ENCODE results near the gene CSNK1A1.
"Not testable (repeated sequence)": the region's sequence is repeated elsewhere in the genome, so short reads cannot be mapped to it uniquely, and the experiment has no call there.

The CSNK1A1 gene

DNA sequence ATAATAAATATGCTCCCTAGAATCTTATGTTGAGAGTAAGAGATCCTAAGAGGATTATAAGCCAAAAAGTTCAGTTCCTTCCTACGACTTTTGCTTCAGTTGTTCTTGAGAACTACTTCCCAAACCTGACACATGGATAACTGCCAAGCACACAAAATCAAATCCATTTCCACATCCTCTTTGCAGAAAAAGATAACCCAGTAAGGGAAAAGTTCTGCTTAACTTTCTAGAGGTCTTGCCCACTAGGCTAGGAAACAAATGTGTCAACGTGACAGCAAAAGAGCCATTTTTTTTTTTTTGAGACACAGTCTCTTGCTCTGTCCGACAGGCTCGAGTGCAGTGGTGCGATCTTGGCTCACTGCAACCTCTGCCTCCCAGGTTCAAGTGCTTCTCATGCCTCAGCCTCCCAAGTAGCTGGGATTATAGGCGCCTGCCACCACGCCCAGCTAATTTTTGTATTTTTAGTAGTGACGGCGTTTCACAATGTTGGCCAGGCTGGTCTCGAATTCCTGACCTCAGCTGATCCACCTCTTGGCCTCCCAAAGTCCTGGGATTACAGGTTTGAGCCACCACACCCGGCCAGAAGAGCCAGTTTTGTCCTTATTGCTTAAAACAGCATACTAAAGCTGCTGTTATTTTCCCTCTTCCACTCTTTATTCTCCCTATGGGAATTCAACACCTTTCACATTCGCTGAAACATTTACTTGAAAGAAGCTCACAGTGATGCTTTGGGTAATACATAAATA, 24.2 kb downstream of the CSNK1A1 start:
- no peak for DNase-seq

DNA sequence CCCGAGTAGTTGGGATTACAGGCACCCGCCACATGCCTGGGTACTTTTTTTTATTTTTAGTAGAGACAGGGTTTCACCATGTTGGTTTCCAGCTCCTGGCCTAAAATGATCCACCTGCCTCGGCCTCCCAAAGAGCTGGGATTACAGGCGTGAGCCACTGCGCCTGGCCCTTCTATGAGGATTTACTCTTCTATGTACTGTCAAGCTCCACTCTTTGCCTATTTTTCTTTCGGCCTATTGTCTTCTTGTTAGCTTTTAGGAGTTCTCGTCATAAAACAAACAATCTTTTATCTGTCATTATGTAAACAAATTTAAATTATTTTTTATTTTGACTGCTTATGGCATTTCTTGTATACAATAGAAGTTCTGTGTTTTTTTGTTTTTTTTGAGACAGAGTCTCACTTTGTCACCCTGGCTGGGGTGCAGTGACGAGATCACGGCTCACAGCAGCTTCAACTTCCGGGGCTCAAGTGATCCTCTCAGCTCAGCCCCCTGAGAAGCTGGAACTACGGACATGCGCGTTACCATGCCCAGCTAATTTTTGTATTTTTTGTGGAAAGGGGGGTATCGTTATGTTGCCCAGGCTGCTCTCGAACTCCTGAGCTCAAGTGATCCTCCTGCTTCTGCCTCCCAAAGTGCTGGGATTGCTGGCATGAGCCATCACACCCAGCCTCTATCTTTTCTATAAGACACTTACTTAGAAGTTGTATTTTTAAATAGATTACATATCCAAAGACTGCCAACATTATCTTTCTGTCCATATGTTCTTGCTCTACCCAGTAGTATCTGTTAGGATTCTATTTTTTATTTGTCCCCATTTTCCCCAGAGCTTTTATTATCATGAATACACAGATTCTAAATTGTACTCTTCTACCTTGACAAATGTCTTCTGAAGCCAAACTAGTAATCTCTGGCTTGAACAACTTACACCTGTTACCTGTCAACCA, 29.2 kb downstream of the CSNK1A1 start:
- no peak for DNase-seq

DNA sequence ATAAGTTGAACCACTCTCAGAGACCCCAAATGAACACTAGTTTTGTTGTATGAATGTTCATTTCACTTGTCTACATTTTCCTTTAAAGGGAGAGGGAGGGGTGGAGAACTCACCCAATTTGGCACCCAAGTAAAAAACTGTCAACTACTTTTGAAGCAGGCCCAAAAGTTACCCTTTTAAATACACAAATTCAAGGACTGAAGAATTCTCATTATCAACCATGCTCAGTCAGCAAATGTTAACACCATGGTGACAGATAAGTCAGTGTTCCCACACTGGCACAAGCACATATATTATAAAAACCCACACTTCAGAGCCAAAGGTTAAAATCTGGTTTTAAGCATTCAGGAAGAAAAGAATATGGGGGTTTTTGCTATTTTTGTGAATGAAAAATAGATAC, 31.6 kb downstream of the CSNK1A1 start:
- no peak for DNase-seq

DNA sequence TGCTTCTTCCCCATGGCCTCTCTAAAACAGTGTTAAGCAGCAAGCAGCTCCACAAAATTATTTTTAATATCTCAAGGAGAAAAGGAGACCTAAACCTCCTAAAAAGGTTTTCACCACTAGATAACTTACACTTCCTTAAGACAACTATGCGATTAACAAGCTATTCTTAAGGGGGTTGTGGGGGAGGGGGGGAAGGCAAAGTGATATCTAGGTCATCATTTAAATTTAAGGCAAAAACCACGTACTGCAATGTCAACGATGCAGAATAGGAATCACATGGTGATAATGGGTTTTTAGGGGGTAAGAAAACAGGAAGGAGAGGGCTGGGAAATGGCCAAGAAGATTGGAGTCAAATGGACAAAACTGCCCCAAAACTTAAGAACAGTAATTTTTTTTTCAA, 32.6 kb downstream of the CSNK1A1 start:
- DNase-seq = no peak

DNA sequence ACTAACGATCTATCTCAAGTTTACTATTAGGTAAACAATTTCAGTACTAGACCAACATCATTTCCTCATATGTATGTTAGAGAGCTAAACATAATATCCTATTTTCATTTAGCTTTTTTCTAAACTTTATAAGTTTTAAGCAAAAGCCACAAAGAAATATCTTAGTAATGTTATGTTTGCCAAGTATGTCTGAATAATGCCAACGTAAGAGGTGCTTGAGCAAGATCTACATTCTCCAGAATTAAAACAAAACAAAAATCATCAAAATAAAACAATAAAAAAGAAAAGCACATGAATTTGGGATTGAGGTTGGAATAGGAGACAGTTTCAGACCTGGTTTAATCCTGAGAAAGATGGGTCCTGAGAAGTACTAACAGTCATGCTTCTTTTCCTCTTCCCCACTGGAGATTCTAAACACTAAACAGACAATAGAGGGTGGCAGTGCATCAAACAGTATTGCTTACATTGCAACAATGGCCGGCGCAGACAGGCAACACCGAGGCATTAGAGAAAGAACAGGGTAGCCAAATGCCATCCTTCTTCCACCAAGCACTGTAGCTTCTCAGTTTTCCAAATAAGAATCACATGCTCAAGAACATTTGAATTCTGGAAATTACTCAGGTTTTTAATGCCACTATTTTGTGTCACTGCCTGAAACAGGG, 33.6 kb downstream of the CSNK1A1 start:
- peak in 1 of 2 experiments; percentile 36 for DNase-seq

DNA sequence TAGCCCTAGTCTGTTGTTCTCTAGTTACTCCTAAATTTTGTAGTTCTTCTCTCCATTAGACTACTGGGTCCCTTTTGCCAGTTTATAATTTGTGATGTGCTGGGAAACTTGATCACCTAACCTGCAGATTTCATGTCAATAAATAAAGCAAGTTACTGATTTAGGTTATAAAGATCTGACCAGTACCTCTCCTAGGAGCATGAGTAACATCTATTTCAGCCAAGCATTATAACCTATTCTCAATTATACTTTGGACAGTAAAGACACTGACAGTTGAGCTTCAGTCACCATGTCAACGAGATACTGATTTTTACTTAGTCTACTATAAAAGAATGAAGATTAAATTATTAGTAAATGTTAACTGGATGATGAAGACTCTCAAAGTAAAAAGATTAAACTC, 36.7 kb downstream of the CSNK1A1 start:
- no peak for DNase-seq

DNA sequence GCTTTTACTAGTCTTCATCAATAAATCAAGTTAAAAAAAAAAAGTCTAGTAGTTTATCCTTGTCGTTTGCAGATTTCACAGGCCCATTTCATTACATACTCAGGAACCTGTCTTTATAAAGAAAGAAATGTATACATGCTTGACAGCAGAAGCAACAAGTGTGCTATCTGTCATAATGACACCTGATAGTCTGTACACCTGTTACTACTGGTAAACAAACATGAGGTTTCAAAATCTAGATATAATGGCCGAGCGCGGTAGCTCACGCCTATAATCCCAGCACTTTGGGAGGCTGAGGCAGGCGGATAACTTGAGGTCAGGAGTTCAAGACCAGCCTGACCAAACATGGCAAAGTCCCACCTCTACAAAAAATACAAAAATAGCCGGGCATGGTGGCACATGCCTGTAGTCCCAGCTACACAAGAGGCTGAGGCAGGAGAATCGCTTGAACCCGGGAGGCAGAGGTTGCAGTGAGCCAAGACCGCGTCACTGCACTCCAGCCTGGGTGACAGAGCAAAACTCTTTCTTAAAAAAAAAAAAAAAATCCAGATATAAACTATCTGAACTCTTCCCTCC, 37.8 kb downstream of the CSNK1A1 start:
- not testable (repeated sequence) for DNase-seq

DNA sequence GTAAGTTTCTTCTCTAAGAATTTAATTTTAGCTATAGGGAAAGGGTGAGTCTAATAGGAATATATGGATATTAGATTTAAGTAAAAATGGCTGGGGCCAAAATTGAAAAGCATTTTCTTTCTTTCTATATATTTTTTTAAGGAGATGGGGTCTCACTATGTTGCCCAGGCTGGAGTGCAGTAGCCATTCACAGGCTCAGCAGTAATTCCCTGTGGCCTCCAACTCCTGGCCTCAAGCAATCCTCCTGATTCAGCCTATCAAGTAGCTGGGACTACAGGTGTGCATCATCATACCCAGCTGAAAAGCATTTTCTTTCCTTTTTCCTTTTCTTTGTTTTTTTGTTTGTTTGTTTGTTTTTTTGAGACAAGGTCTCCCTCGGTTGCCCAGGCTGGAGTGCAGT, 41.1 kb downstream of the CSNK1A1 start:
- DNase-seq = no peak

DNA sequence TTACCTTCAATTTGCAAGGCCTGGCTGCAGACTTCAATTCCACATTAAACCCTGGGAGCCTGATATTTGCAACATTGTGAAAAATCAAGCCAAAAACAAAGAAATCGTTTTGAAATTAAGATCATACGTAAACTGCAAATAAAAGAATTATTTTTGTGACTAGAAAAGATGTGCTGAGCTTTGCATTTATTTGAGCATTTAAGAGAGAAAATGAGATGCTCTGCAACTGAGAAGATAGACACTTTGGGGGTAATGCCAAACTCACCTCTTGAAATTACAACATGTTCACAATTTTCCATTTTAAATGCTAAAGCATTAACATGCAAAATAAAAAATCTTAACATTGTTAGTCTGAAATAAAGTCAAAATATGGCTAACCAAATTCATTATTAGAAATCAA, 46.6 kb downstream of the CSNK1A1 start:
- no peak for DNase-seq

DNA sequence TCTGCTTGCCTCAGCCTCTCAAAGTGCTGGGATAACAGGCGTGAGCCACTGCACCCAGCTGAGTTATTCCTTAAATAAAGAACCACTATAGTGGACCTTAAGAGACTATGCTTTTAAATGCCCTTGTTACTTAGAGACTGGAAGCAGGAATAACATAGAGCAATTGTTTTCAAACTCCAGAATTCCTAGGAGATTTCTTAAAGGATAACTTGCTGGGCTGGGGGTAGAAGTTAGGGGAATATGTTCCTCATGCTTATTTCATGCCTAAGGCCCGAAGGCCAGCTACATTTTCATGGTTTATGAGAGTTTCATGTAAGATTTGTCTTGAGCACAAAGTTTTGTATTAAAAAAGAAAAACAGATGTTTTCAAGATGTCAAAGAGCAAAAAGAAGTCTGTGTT, 48.2 kb downstream of the CSNK1A1 start:
- DNase-seq = no peak

DNA sequence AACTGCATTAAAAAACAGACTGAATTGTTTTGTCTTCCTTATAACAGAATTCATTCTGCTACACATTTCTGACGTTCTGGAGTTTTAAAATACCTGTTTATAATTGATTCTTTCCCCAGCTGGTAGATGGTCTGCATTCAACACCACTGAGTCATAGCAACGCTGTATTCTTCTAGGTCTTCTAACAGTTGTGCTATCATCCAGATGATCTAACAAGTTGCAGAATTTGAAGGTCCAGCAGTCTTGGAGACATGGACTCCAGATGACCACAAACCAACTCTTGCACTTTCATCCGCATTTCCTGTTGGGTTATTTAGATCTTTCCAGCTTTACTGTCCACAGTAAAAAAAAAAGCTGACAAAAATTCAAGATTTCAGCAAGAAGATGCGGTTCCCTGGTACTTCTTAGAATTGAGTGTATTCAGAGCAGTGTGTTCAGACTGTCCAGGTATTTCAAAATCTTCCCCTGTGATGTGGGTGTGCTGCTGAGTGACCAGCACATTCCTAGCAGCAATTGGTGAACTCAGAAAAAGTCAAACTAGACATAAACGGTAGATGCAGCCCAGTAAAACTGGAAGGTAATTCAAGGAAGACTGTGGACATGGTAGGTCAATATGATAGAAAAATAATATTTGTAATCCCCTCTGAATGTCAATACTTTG, 50.2 kb downstream of the CSNK1A1 start:
- no peak for DNase-seq

DNA sequence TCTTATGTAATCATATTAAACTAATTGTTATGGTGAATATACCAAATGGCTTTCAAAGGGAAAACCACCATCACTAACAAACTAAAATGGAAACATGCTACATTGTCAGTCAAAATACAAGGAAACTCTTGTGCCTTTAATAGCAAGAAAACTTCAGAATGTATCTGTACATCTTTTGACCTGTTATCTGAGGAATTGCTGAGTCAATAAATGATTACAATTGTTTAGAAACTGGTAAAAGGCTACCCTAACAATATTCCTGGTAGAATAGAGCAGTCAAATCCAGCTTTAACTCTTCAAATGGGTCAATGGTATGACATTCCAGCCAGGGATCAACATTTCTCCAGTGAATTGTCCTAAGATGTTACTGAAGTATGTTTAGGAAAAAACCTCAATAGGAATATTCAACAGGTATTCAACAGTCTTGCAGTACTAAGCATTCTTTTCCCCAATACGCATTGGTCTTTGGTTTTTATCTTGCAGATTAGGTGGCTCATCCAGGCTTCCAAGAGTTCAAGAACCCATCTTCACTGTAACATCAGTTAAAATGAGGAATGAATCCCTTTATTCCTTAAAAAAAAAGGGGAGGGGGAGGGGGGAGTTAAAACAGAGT, 52.4 kb downstream of the CSNK1A1 start:
- DNase-seq = no peak

DNA sequence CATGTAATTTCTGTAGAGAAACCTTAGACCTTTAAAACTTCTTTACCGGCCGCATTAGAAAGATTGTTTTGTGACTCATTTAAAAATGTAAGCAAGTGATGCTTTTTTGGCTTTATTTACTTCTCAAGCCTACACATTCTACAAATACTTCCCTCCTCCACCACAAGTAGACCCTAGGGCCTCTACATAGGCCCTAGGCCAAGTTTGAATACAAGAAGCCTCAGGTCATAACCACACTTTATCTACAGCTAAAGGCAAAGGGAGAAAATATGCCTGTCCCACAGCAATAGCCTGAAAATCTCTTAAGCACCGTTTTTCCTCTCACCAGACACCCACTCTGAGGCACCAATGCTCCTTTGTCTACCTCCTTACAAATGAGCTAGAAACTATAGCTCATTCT, 53.9 kb downstream of the CSNK1A1 start:
- DNase-seq = no peak

DNA sequence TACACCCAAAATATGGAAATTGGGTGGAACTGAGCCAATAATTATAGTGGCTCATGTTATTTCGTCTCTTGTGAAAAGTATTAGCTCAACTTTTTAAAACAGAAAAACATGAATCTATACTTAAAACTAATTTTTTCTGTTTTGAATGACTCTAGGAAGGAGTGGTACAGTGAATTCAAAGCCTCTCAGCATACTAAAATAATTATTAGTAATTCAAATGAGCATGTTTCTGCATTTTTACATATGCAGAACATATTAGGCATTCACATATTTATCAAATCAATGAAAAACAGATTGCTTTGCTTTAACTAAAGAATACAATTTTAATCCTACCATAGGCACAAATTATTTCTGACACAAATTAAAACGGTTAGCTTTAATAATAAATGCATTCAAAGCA, 54.3 kb downstream of the CSNK1A1 start:
- DNase-seq = no peak

DNA sequence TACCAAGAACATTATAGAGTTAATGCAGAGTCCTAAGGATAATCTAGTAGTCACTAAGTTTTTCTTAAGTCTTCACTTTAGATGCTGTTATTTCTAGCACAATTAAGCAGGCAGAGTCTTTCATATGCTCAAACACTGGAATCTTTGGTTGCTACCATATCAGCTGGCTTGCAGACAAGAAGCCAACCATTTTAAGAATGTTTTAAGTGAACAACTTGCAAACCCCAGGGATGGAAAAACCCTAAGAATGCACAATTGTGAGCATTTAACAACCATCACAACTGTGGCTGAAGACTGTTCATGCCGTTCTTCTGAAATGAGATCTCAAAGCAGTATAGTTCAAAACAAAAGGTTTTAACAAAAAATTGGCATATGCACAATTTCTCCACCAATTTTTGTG, 55.1 kb downstream of the CSNK1A1 start:
- no peak for DNase-seq

DNA sequence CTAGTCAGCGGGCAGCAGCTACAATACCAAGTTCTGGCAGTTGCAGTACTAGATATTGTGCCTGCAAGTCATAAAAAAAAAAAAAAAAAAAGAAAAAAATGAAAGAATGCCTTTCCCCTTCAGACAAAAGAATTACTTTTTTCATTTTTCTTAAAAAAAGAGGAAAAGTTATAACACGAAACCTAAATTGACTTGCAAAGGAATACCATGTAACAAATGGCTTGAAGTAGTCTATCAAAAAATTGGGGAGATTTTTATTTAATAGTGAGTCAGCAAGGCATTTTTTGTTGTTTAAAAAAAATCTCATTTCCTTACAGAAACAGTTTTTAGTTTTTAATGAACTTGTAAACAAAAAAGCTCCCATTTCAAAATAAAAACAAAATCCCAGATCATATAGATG, 55.6 kb downstream of the CSNK1A1 start:
- DNase-seq = no peak

DNA sequence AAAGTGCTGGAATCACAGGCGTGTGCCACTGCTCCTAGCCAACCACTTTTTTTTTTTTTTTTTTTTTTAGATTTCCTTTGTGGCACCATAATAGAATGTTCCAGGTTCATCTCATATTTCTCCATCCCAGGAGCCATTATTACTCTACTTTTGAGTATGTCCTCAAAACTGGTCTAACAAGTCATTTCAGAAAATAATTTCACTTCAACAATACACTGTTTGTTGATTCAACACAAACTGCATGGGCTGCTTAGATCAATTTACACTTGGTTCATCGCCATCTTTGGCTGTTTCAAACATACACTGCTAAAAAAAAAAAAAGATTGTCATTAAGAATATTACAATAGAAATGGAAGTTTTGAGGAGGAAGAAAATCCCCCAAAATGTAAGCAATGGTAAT, 57.9 kb downstream of the CSNK1A1 start:
- DNase-seq = no peak

DNA sequence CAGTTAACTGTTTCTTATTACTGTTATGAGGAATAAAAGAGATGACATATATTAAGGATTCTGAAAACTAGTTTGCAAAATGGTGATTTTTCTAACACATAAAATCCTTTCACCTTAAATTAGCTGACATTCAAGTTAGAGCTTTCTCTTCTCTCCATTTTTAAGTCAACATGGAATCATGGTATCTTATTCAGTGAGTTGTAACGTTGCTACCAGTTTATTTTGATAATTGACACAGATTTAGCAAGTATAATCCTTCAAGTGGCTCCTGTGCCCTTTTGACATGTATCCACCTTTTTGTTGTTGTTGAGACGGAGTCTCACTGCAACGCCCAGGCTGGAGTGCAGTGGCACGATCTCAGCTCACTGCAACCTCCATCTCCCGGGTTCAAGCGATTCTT, 58.5 kb downstream of the CSNK1A1 start:
- no peak for DNase-seq

DNA sequence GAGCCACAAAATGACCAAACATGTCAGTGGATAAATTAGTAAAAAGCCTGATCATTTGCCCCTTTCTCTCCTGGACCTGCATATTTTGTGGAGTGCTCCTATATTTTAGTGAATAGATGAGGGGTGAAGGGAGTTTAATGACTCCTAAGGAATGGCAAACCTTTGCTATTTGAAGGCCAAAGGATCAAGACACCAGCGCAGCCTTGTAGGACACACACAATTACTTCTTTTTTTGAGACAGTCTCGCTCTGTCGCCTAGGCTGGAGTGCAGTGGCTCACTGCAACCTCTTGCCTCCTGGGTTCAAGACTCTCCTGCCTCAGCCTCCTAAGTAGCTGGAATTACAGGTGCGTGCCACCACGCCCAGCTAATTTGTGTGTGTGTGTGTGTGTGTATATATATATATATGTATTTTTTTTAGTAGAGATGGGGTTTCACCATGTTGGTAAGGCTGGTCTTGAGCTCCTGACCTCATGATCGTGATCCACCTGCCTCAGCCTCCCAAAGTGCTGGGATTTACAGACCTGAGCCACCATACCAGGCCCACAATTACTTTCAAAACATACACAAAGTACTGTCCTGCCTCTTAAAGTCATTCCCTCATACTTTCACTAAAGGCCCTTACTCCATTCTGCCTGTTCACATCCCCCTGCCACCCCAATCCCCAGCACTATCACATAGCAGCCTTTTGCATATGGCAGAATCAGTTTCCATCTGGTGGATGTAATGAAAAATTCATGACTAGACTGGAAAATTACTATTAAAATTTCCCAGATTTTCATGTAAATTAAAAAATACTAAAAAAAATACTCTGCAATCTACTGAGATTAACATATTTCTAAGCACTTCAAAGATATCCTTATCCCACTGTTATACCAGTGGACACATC, 60.4 kb downstream of the CSNK1A1 start:
- no peak for DNase-seq

DNA sequence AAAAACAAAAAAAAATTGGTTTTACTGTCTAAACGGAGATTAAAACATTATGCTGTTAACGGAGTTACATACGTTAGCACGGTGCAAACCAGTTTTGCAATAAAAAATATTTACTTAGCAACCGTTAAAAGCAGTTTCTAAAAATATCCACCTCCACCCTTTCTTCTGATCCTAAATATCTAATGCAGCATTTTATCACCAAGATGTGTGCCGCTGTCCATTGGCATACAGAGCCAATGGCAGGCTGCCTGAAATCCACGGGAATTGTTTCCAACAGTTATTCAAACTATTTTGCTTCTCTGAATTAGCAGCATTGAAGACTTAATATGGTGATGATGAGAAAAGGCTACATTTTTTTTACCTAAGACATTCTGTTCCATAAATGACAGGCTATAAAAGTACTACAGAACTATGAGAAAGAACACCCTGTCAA, 61.6 kb downstream of the CSNK1A1 start:
- DNase-seq = no peak

DNA sequence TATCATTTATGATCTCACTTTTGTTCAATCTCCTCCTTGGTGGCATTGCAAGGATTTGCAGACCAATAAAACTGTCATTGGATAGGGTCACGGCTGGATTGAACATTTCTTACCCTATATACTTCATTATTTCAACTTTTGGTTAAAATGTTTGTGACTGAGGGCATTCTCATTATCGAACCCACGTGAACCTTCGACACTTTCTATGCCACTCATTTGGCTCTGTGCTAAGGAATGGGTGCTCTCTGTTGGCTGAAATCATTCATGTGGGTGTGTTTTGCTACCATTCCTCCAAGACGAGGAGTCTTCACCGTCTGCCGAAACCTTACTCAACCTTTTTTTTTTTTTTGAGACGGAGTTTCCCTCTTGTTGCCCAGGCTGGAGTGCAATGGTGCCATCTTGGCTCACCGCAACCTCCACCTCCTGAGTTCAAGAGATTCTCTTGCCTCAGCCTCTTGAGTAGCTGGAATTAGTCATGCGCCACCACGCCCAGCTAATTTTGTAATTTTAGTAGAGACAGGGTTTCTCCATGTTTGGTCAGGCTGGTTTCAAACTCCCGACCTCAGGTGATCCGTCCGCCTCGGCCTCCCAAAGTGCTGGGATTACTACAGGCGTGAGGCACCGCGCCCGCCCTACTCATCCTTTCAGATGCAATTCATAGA, 62.5 kb downstream of the CSNK1A1 start:
- DNase-seq = no peak

All from NCI-H1930 (cell line).